ENCODE results near the gene CHGA. TPM values are rescaled to one million over a fixed set of nuclear protein-coding genes. Genes with fewer than 3 reads are reported as not detected.

The CHGA gene
- total RNA-seq, 1 donor from 2014 or later: not detected

GRCh38 chr14:92898566-92899131, 24.3 kb upstream of the CHGA start:
- peaks cover 2% of the 10 kb centered on the region for H3K9me3 Mint-ChIP-seq
- H3K36me3 Mint-ChIP-seq: no peaks in the 10 kb centered on the region
- H3K27ac Mint-ChIP-seq: no peak overlapping the region
- TF ChIP-seq CTCF (IDR thresholded peaks at IDR 0.05; ENCODE audit: unreplicated experiment): no peak
- H3K4me1 Mint-ChIP-seq: no peaks in the 10 kb centered on the region
- H3K4me3 Mint-ChIP-seq: no peak overlapping the region
- peaks cover 73% of the 10 kb centered on the region for H3K27me3 Mint-ChIP-seq (ENCODE audit: low read depth)
- no peak for DNase-seq (ENCODE audit: low spot score in 2 of 2, unreplicated experiment in 2 of 2)

- H3K36me3 Mint-ChIP-seq: no peaks in the 10 kb centered on the region
- no peak overlapping the region for H3K4me3 Mint-ChIP-seq
- H3K27ac Mint-ChIP-seq: no peak overlapping the region
- peaks cover 76% of the 10 kb centered on the region for H3K27me3 Mint-ChIP-seq (ENCODE audit: low read depth)
- H3K4me1 Mint-ChIP-seq: no peaks in the 10 kb centered on the region
- no peak for DNase-seq (ENCODE audit: low spot score in 2 of 2, unreplicated experiment in 2 of 2)
- H3K9me3 Mint-ChIP-seq: no peaks in the 10 kb centered on the region
- no peak for TF ChIP-seq CTCF (IDR thresholded peaks at IDR 0.05; ENCODE audit: unreplicated experiment)
Measured at GRCh38 chr14:92900660-92901059, 22.3 kb upstream of the CHGA start.

- Mint-ChIP-seq H3K36me3 (no peaks in the 10 kb centered on the region), H3K27ac (no peak overlapping the region), H3K27me3 (ENCODE audit: low read depth) (peaks cover 77% of the 10 kb centered on the region), H3K9me3 (no peaks in the 10 kb centered on the region), H3K4me3 (no peak overlapping the region), H3K4me1 (no peaks in the 10 kb centered on the region)
- no peak for DNase-seq (ENCODE audit: low spot score in 2 of 2, unreplicated experiment in 2 of 2)
- no peak for TF ChIP-seq CTCF (IDR thresholded peaks at IDR 0.05; ENCODE audit: unreplicated experiment)
Measured at GRCh38 chr14:92902191-92902590, 20.8 kb upstream of the CHGA start.

- H3K4me1 Mint-ChIP-seq: no peaks in the 10 kb centered on the region
- H3K27me3 Mint-ChIP-seq (ENCODE audit: low read depth): peaks cover 79% of the 10 kb centered on the region
- H3K9me3 Mint-ChIP-seq: no peaks in the 10 kb centered on the region
- no peak overlapping the region for H3K4me3 Mint-ChIP-seq
- DNase-seq (ENCODE audit: low spot score in 2 of 2, unreplicated experiment in 2 of 2): no peak
- H3K36me3 Mint-ChIP-seq: no peaks in the 10 kb centered on the region
- TF ChIP-seq CTCF (IDR thresholded peaks at IDR 0.05; ENCODE audit: unreplicated experiment): no peak
- H3K27ac Mint-ChIP-seq: no peak overlapping the region
Measured at GRCh38 chr14:92902726-92903125, 20.2 kb upstream of the CHGA start.

- Mint-ChIP-seq H3K9me3 (no peaks in the 10 kb centered on the region), H3K27me3 (ENCODE audit: low read depth) (peaks cover 74% of the 10 kb centered on the region), H3K36me3 (no peaks in the 10 kb centered on the region), H3K4me3 (no peak overlapping the region), H3K27ac (no peak overlapping the region), H3K4me1 (no peaks in the 10 kb centered on the region)
- no peak for TF ChIP-seq CTCF (IDR thresholded peaks at IDR 0.05; ENCODE audit: unreplicated experiment)
- DNase-seq (ENCODE audit: low spot score in 2 of 2, unreplicated experiment in 2 of 2): no peak
Measured at GRCh38 chr14:92903359-92903758, 19.6 kb upstream of the CHGA start.

DNA sequence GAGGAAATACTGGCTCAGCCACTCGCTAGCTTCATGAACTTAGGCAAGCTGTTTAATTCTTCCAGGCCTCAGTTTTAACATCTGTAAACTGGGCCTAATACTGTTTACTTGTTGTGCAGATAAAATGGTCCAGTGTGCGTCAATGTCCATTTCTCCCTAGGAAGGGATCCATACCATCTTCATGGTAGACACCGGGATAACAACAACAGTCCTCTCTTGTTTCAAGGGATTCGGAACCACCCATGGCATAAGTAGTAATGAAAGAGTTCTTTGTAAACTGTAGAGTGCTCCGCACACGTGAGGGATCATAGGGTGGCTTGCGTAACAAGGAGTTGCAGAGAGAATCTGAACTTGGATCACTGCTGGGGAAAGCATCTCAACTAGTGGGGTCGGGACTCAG, 17.3 kb upstream of the CHGA start:
- no peak for DNase-seq (ENCODE audit: low spot score in 2 of 2, unreplicated experiment in 2 of 2)
- no peaks in the 10 kb centered on the region for H3K4me1 Mint-ChIP-seq
- TF ChIP-seq CTCF (IDR thresholded peaks at IDR 0.05; ENCODE audit: unreplicated experiment): no peak
- no peaks in the 10 kb centered on the region for H3K9me3 Mint-ChIP-seq
- H3K27ac Mint-ChIP-seq: no peak overlapping the region
- no peaks in the 10 kb centered on the region for H3K36me3 Mint-ChIP-seq
- H3K4me3 Mint-ChIP-seq: no peak overlapping the region
- H3K27me3 Mint-ChIP-seq (ENCODE audit: low read depth): peaks cover 58% of the 10 kb centered on the region
